ENCODE measurements around the gene ACTR5. TPM values are rescaled to one million over a fixed set of nuclear protein-coding genes. Genes with fewer than 3 reads are reported as not detected.

The ACTR5 gene
- total and polyA plus RNA-seq, 4 donors: 1.9 to 5.4 (median 4.0) TPM

DNA sequence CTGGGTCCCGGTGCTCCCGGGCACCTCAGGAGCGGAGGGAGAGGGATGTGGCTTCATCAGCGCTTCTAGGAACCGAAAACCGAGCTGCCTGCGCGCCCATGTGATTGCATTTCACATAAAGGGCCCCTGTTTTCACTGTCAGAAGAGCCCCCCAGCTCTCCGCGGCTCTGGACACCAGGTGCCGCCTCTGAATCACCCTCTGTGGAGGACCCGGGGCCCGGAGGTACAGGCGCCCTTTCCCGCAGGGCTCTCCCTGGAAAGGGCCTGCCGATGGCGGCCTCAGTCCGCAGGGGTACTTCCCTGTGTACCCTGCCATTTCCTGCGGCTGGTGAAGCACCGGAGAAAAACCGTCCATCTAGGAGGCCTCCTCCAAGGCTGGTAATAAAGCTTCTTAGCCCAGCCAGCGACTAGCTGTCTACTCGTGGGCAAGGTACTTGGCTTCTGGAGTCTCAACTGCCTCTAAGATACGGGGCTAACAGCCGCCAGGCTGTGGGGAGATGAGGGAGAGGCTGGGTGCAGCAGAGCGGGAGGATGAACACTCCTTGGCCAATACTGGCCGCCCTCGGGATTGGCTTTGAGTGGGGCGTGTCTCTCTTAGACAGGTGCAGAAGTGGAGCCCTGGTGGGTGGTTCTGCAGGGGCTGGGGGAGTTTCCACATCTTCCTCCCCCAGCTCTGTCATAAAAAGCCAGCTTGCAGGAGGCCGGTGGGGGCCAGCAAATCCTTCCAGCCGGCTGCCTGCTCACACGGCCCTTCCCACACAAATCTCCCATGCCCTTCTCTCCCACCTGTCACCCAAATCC is 58.8 kb downstream of the ACTR5 start:
- Histone ChIP-seq H3K27ac (ENCODE audit: low read depth in 1 of 2, low read length in 2 of 2) (peak overlapping the region in 1 of 2 donors; percentile 2), H3K9me3 (ENCODE audit: control insufficient read depth in 4 of 4, low read length in 3 of 4) (no peaks in the 10 kb centered on the region), H3K27me3 (ENCODE audit: control insufficient read depth in 4 of 4, insufficient read depth in 4 of 4, low read length in 3 of 4) (peaks cover 0 to 7% (median 1%) of the 10 kb centered on the region in 4 donors), H3K36me3 (ENCODE audit: control insufficient read depth in 4 of 4, insufficient read depth in 3 of 4, low read depth in 1 of 4, low read length in 3 of 4) (no peaks in the 10 kb centered on the region), H3K4me3 (ENCODE audit: low read depth in 1 of 3, low read length in 3 of 3) (peak overlapping the region in 2 of 3 donors; percentile 24 to 54), H3K9ac (ENCODE audit: low read depth in 1 of 2, low read length in 2 of 2) (peak overlapping the region in 1 of 2 donors; percentile 58), H3K4me1 (ENCODE audit: control insufficient read depth in 4 of 4, insufficient read depth in 4 of 4, low read length in 3 of 4) (peaks cover 5 to 15% (median 12%) of the 10 kb centered on the region in 4 donors)
- no peak for DNase-seq (ENCODE audit: low spot score)
- 13% methylated on average over 32 of the region's 32 CpGs for whole genome bisulfite sequencing
- no peak for TF ChIP-seq TAF1 (conservative IDR thresholded peaks at IDR 0.05)
- TF ChIP-seq HNF4A (conservative IDR thresholded peaks at IDR 0.05): no peak
- no peak for TF ChIP-seq NR2F2 (IDR thresholded peaks at IDR 0.05)

DNA sequence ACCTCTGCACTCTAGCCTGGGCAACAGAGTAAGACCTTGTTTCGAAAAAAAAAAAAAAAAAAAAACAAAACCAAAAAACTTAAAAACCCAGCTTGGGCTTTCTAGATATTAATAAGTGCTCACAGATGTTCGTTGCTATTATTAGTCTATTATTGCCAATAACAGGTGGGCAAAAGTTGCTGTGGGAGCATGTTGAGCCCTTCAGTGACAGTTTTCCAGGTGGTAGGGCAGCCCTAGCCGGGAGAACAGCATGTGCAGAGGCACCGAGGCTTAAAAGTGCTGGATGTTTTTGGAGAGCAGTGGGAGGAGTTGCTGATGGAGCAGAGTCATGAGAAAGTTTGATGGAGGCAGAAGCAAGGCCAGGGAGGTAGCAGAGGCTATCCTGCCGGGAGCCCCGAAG is 61.7 kb downstream of the ACTR5 start:
- Histone ChIP-seq H3K9ac (ENCODE audit: low read depth in 1 of 2, low read length in 2 of 2) (no peak overlapping the region), H3K4me3 (ENCODE audit: low read depth in 1 of 3, low read length in 3 of 3) (no peak overlapping the region), H3K9me3 (ENCODE audit: control insufficient read depth in 4 of 4, low read length in 3 of 4) (no peaks in the 10 kb centered on the region), H3K27ac (ENCODE audit: low read depth in 1 of 2, low read length in 2 of 2) (no peak overlapping the region), H3K27me3 (ENCODE audit: control insufficient read depth in 4 of 4, insufficient read depth in 4 of 4, low read length in 3 of 4) (peaks cover 0 to 7% (median 1%) of the 10 kb centered on the region in 4 donors), H3K36me3 (ENCODE audit: control insufficient read depth in 4 of 4, insufficient read depth in 3 of 4, low read depth in 1 of 4, low read length in 3 of 4) (no peaks in the 10 kb centered on the region), H3K4me1 (ENCODE audit: control insufficient read depth in 4 of 4, insufficient read depth in 4 of 4, low read length in 3 of 4) (peaks cover 5 to 15% (median 12%) of the 10 kb centered on the region in 4 donors)
- DNase-seq (ENCODE audit: low spot score): no peak
- no peak for TF ChIP-seq NR2F2 (IDR thresholded peaks at IDR 0.05)
- TF ChIP-seq FOXA1 (IDR thresholded peaks at IDR 0.05): no peak
- TF ChIP-seq, protein P1, sequence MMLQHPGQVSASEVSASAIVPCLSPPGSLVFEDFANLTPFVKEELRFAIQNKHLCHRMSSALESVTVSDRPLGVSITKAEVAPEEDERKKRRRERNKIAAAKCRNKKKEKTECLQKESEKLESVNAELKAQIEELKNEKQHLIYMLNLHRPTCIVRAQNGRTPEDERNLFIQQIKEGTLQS (IDR thresholded peaks at IDR 0.05): no peak
- TF ChIP-seq SP1 (IDR thresholded peaks at IDR 0.05): no peak
- TF ChIP-seq HNF4A (conservative IDR thresholded peaks at IDR 0.05): no peak
- no peak for TF ChIP-seq GABPA (IDR thresholded peaks at IDR 0.05 in 1 of 2, conservative IDR thresholded peaks at IDR 0.05 in 1 of 2)
- TF ChIP-seq, protein P2, sequence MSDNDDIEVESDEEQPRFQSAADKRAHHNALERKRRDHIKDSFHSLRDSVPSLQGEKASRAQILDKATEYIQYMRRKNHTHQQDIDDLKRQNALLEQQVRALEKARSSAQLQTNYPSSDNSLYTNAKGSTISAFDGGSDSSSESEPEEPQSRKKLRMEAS (IDR thresholded peaks at IDR 0.05): no peak
- no peak for TF ChIP-seq FOXA2 (IDR thresholded peaks at IDR 0.05)
- TF ChIP-seq JUND (IDR thresholded peaks at IDR 0.05): no peak
- TF ChIP-seq, protein P3, sequence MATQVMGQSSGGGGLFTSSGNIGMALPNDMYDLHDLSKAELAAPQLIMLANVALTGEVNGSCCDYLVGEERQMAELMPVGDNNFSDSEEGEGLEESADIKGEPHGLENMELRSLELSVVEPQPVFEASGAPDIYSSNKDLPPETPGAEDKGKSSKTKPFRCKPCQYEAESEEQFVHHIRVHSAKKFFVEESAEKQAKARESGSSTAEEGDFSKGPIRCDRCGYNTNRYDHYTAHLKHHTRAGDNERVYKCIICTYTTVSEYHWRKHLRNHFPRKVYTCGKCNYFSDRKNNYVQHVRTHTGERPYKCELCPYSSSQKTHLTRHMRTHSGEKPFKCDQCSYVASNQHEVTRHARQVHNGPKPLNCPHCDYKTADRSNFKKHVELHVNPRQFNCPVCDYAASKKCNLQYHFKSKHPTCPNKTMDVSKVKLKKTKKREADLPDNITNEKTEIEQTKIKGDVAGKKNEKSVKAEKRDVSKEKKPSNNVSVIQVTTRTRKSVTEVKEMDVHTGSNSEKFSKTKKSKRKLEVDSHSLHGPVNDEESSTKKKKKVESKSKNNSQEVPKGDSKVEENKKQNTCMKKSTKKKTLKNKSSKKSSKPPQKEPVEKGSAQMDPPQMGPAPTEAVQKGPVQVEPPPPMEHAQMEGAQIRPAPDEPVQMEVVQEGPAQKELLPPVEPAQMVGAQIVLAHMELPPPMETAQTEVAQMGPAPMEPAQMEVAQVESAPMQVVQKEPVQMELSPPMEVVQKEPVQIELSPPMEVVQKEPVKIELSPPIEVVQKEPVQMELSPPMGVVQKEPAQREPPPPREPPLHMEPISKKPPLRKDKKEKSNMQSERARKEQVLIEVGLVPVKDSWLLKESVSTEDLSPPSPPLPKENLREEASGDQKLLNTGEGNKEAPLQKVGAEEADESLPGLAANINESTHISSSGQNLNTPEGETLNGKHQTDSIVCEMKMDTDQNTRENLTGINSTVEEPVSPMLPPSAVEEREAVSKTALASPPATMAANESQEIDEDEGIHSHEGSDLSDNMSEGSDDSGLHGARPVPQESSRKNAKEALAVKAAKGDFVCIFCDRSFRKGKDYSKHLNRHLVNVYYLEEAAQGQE (IDR thresholded peaks at IDR 0.05): no peak
- no peak for TF ChIP-seq YY1 (IDR thresholded peaks at IDR 0.05)
- TF ChIP-seq RAD21 (IDR thresholded peaks at IDR 0.05): no peak
- TF ChIP-seq TAF1 (conservative IDR thresholded peaks at IDR 0.05): no peak
- TF ChIP-seq RXRA (IDR thresholded peaks at IDR 0.05): no peak
- TF ChIP-seq, protein P4, sequence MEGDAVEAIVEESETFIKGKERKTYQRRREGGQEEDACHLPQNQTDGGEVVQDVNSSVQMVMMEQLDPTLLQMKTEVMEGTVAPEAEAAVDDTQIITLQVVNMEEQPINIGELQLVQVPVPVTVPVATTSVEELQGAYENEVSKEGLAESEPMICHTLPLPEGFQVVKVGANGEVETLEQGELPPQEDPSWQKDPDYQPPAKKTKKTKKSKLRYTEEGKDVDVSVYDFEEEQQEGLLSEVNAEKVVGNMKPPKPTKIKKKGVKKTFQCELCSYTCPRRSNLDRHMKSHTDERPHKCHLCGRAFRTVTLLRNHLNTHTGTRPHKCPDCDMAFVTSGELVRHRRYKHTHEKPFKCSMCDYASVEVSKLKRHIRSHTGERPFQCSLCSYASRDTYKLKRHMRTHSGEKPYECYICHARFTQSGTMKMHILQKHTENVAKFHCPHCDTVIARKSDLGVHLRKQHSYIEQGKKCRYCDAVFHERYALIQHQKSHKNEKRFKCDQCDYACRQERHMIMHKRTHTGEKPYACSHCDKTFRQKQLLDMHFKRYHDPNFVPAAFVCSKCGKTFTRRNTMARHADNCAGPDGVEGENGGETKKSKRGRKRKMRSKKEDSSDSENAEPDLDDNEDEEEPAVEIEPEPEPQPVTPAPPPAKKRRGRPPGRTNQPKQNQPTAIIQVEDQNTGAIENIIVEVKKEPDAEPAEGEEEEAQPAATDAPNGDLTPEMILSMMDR (IDR thresholded peaks at IDR 0.05; ENCODE audit: low read depth, low read length, missing input control): no peak
- TF ChIP-seq, protein P5, sequence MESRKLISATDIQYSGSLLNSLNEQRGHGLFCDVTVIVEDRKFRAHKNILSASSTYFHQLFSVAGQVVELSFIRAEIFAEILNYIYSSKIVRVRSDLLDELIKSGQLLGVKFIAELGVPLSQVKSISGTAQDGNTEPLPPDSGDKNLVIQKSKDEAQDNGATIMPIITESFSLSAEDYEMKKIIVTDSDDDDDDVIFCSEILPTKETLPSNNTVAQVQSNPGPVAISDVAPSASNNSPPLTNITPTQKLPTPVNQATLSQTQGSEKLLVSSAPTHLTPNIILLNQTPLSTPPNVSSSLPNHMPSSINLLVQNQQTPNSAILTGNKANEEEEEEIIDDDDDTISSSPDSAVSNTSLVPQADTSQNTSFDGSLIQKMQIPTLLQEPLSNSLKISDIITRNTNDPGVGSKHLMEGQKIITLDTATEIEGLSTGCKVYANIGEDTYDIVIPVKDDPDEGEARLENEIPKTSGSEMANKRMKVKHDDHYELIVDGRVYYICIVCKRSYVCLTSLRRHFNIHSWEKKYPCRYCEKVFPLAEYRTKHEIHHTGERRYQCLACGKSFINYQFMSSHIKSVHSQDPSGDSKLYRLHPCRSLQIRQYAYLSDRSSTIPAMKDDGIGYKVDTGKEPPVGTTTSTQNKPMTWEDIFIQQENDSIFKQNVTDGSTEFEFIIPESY (IDR thresholded peaks at IDR 0.05): no peak
- no peak for TF ChIP-seq HNF4G (IDR thresholded peaks at IDR 0.05)
- no peak for TF ChIP-seq EGR1 (IDR thresholded peaks at IDR 0.05; ENCODE audit: low read depth in 2 of 2)
- 57% methylated on average over 6 of the region's 6 CpGs for WGBS

All from liver (tissue), 9 donors.